T follicular helper cell (primary cell): ENCODE measurements around the gene EPHB2.
A peak's percentile ranks its signal among the peaks of the same experiment; 100 is the strongest.
"Not testable (repeated sequence)": the region's sequence is repeated elsewhere in the genome, so short reads cannot be mapped to it uniquely, and the experiment has no call there.

ENCODE experiments used
- DNase-seq: peaks from one replicate; pipeline ENCODE4 v3.0.0-alpha.2; 2020; ENCODE audit warnings: low read depth

The EPHB2 gene

DNA sequence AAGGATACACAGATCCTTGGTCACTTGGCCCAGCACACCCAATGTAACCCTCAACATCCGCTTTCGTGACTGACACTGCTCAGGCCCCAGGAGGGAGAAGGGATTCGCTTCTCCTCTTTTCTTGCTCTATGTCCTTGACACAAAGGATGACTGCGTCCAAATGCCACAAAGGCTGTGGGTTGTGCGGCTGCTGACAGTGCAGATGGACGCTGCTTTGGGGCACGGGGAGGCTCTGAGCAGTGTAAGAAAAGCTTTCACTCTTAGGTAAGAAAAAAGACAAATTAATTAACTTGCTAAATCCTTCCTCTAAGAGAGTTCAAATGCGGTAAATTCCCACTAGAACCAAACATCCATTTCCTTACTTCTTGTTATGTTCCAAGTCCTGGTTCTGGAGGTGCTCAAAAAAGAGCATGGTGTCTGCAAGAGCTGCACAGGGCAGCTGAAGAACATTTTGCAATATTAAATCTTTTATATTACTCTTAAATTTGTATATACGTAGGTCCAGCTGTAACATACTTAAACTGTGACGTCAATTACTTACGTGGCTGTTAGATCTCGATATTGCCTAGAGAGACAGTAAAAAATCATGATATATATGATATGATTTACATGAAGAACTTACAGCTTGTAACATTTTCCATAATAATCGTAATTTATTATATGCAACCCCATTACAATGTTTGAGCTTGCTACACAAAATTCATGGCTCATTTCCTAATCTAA is 19.4 kb upstream of the EPHB2 start:
- DNase-seq = no peak

- DNase-seq = no peak
Observed at GRCh38 chr1:22694172-22694571, 16.5 kb upstream of the EPHB2 start.

- DNase-seq = no peak
Observed at GRCh38 chr1:22696610-22697009, 14.0 kb upstream of the EPHB2 start.

GRCh38 chr1:22697980-22698379 is 12.7 kb upstream of the EPHB2 start:
- no peak for DNase-seq

GRCh38 chr1:22699681-22700520 is 10.7 kb upstream of the EPHB2 start:
- no peak for DNase-seq

GRCh38 chr1:22702296-22703085 is 8.1 kb upstream of the EPHB2 start:
- no peak for DNase-seq

DNA sequence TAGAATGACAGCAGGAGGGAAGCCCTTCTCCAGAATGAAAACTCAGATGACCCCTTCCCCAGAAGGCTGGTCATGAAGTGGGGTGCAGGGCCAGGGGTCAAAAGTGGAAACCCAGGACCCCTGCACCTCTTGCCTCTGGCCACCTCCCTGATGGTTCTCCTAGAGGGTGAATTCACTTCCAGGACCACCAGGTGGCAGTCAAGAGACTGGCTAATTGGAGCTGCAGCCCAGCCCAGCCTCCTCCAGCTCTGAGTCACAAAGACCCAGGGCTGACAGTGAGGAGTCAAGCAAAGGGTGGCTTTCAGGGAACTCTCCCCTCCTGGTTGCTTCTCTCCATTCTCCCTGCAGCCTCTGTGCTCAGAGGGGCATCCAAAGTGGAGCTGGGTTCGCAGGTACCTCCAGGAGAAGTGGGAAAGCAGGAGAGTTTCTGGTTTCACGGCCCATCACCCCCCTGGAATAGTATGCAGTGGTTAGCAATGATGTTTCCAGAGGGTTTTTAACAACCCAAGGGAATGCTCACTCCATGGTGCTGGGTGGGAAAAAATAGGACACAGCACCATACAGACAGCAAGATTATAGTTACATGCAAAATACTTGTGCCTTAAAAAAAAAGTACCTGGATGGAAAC is 6.1 kb upstream of the EPHB2 start:
- peak; percentile 52 for DNase-seq

DNA sequence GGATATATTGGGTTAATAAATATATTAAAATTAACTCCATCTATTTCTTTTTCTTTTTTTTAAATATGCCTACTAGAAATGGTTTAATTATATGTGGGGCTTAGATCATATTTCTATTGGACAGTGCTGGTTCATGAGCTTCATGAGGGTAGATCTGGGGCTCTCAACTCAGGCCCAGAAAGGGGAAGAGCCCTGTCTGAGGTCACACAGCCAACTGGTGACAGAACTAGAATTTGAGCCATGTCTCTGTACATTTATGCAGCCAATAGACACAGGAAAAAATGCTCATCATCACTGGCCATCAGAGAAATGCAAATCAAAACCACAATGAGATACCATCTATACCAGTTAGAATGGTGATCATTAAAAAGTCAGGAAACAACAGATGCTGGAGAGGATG is 5.1 kb upstream of the EPHB2 start:
- DNase-seq = no peak

DNA sequence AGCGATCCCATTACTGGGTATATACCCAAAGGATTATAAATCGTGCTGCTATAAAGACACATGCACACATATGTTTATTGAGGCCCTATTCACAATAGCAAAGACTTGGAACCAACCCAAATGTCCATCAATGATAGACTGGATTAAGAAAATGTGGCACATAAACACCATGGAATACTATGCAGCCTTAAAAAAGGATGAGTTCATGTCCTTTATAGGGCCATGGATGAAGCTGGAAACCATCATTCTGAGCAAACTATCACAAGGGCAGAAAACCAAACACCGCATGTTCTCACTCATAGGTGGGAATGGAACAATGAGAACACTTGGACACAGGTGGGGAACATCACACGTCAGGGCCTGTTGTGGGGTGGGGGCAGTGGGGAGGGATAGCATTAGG is 4.5 kb upstream of the EPHB2 start:
- DNase-seq = not testable (repeated sequence)

- no peak for DNase-seq
Observed at GRCh38 chr1:22708777-22709176, 1.9 kb upstream of the EPHB2 start.

DNA sequence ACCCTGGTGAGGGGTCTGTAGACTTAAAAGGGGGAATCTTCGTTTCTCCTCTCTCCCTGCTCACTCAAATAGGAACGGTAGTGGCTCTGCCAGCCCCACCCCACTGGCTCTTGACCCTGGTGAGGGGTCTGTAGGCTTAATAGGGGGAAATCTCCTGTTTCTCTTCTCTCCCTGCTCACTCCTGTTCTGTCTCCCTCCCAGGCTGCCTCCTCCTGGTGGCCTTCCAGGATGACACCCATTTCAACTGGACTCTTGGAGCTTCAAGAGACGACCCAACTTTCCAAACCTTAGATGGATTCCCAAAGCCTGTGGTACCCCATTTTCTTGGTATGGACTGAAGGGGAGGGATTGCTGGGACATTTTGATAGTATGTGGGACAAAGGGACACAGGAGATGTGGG is 1.4 kb upstream of the EPHB2 start:
- no peak for DNase-seq

- DNase-seq = peak; percentile 5
Observed at GRCh38 chr1:22709891-22710700, 543 bp upstream of the EPHB2 start.

GRCh38 chr1:22711071-22711470 is 432 bp downstream of the EPHB2 start:
- no peak for DNase-seq

- DNase-seq = no peak
Observed at GRCh38 chr1:22711591-22712501, 1.2 kb downstream of the EPHB2 start.

DNA sequence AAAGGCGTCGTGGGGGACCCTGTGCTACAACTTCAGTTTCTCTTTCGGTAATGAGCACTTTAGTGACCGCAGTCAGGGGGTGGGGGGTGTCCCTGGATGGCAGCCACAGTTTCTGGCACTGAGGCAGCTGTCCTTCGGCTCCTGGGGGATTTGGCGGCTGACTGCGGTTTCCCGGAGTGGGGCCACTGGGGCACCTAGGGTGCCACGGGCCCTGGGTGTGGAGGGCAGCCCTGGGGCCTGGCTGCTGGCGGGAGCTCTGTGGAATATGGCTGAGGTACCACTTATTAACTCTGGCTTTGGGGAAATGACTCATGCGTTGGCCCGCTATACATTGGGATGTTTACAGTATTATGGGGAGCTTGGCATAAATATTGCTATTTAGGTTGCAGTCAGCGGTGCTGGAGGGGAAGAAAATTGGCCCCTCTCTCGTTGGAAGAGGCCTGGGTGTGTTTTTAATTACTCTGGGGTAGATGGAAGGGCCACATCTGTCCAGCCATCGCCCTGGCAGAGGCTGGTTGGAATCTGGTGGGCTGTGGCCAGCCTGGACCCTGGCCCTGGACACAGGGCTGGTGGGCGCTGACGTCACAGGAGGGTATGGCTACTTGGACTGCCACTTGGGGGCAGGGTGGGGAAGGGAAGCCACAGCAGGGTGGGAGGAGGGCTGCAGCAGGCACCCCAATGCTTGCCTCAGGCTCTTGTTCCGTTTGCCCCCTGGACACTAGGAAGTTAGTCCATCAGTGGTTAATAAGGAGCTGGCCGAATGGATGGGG is 2.0 kb downstream of the EPHB2 start:
- DNase-seq = no peak

GRCh38 chr1:22714455-22714854 is 3.8 kb downstream of the EPHB2 start:
- DNase-seq = no peak

DNA sequence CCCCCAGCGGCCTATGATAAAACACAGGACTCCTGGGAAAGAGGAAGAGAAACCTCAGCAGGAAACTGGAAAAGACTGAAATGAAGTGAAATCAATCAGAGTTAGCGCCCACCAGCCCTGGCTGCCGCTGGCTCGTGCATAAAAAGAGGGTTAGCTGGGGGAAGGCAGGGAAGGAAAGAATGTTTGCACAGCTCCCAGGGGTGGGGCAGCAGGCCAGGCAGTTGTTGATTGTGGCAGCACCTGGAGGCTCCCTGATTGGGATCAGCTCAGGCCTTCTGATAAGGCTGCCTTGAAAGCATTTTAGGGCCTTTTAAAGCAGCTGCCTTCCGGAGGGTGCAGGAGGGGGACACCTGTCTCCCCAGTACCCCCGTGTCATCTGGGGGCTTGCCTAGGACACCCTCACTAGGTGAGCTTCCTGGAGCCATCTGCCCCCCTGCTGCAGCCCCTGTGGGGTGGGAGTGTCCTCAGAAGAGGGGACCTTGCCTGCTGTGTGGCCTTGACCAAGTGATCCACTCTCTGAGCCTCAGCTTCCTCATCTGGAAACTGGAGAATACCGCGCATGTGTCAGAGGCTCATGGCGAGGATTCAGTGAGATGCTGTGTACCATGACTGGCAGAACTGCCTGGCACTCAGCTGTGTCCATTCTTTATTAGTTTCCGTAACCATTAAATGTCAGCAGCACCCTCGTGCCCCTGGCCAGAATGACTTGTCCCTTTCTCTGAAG is 6.6 kb downstream of the EPHB2 start:
- no peak for DNase-seq

DNA sequence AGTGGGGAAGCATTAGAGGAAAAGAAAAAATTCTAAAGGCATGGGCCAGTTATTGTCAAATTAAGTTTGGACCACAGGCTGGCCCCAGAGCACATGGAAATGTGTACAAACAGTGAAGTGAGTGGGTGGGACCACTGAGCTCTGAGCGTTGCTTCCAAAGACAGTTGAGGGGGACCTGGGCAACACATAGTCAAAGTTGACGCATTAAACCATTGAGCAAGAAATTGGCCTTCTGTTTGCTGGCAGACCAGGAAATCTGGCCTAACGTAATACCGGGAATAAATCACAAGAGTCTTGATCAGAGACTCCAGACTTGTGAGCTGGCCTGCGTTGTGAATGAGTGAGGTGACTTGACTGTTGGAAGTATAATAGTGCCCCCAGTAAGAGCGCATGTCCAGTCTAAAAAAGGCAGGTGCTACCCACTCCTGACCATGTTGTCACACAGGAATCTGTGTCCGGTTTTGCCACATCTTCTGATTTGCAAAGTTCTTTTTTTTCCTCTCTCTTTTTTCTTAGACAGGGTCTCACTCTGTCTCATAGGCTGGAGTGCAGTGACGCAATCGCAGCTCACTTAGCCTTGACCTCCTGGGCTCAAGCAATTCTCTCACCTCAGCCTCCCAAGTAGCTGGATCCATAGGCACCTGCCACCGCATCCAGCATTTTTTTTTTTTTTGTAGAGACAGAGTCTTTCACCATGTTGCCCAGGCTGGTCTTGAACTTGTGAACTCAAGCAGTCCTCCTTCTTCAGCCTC is 10.7 kb downstream of the EPHB2 start:
- DNase-seq = no peak
